K562 (cell line): ENCODE results near the gene DGCR8. TPM values are rescaled to one million over a fixed set of nuclear protein-coding genes. Genes with fewer than 3 reads are reported as not detected.

ENCODE experiments used
- BRD9 ChIP-seq: fragments of 450-650 bp; IDR thresholded peaks from 2 replicates; pipeline ENCODE4 v1.6.1; 2018; ENCODE audit warnings: low read depth; ENCODE audit not compliant: partially characterized antibody
- MGA ChIP-seq: fragments of 450-650 bp; IDR thresholded peaks from 2 replicates; pipeline ENCODE4 v1.6.1; 2016; ENCODE audit warnings: mild to moderate bottlenecking, moderate library complexity
- RBM14 ChIP-seq: fragments of 200-400 bp; formaldehyde crosslinking; IDR thresholded peaks from 2 replicates; pipeline ENCODE4 v1.6.1; 2018; ENCODE audit warnings: low read depth, mild to moderate bottlenecking, low read length, moderate library complexity, borderline replicate concordance; ENCODE audit not compliant: insufficient read depth
- TEAD1 ChIP-seq, 2 experiments: fragments of 450-650 bp in 1 of 2; sonication (generic) in 1 of 2; formaldehyde crosslinking; IDR thresholded peaks; 2 replicates each; pipeline versions ENCODE4 v1.4.0 to v1.8.0; 2020 to 2022; ENCODE audit warnings: mild to moderate bottlenecking in 2 of 2, missing genetic modification reagents in 1 of 2
- ZFP1 ChIP-seq: fragments of 450-650 bp; formaldehyde crosslinking; IDR thresholded peaks from 2 replicates; pipeline ENCODE4 v1.4.0; 2020; ENCODE audit warnings: mild to moderate bottlenecking, mixed read lengths
- ZNF398 ChIP-seq: fragments of 250-450 bp; sonication (Bioruptor Pico); IDR thresholded peaks from 2 replicates; pipeline ENCODE4 v1.8.0; 2021; ENCODE audit warnings: moderate library complexity, mild to moderate bottlenecking, inconsistent platforms
- ZNF583 ChIP-seq: fragments of 250-450 bp; sonication (Bioruptor Pico); IDR thresholded peaks from 2 replicates; pipeline ENCODE4 v1.4.0; 2020
- polyA plus RNA-seq, 8 experiments: library from polyadenylated mRNA; depleted of rRNA in 4 of 8; stranded (reverse) in 5 of 8; unstranded in 3 of 8; fragments of >200 nt; fragmentation: Nextera tagmentation in 2 of 8; fragmentation: Illumina TruSeq in 1 of 8; extraction: Ambion mirVana in 2 of 8; extraction: Trizol in 1 of 8; gene quantifications; 2 replicates each; pipeline versions ENCODE4 v1.2.1 to v1.2.3, GENCODE V29; 2011 to 2014; ENCODE audit warnings: inconsistent platforms in 1 of 8, missing spikeins in 1 of 8
- total RNA-seq, 7 experiments: library from RNA; depleted of rRNA in 6 of 7; stranded (reverse); fragments of >200 nt in 6 of 7; fragmentation: Illumina TruSeq in 2 of 7; extraction: Trizol in 2 of 7; gene quantifications; 2 replicates each; pipeline versions ENCODE4 v1.2.1 to v1.2.3, GENCODE V29; 2011 to 2021; ENCODE audit warnings: low replicate concordance in 1 of 7
- TF ChIP-seq, protein P1 (sequence below), 3 experiments: fragments of 200-800 bp in 1 of 3; fragments of 250-450 bp in 1 of 3; fragments of 450-650 bp in 1 of 3; sonication (Bioruptor Pico) in 1 of 3; sonication (Bioruptor generic) in 1 of 3; formaldehyde crosslinking in 1 of 3; IDR thresholded peaks; 2 replicates each; pipeline versions ENCODE4 v1.6.1 to v1.8.0; 2016 to 2022; ENCODE audit warnings: mild to moderate bottlenecking in 2 of 3, missing genetic modification characterization in 2 of 3, missing compliant biosample characterization in 1 of 3, moderate library complexity in 1 of 3

The DGCR8 gene
- total and polyA plus RNA-seq, 9 of the 15 experiments (the other 6 are each of a cell fraction or from before 2014, with no cell fraction given), result 5.9 to 144 (median 80.1) TPM

- TF ChIP-seq MGA (no peak), ZNF398 (CRISPR knock-in tag) (no peak), BRD9 (no peak), ZNF583 (CRISPR knock-in tag) (no peak), ZFP1 (CRISPR knock-in tag) (no peak), RBM14 (0 out of 2 replicates have a peak, but pooled peaks have one; percentile 73), TEAD1 (CRISPR knock-in tag; IDR thresholded peaks at IDR 0.05) (no peak)
- TF ChIP-seq, protein P1, sequence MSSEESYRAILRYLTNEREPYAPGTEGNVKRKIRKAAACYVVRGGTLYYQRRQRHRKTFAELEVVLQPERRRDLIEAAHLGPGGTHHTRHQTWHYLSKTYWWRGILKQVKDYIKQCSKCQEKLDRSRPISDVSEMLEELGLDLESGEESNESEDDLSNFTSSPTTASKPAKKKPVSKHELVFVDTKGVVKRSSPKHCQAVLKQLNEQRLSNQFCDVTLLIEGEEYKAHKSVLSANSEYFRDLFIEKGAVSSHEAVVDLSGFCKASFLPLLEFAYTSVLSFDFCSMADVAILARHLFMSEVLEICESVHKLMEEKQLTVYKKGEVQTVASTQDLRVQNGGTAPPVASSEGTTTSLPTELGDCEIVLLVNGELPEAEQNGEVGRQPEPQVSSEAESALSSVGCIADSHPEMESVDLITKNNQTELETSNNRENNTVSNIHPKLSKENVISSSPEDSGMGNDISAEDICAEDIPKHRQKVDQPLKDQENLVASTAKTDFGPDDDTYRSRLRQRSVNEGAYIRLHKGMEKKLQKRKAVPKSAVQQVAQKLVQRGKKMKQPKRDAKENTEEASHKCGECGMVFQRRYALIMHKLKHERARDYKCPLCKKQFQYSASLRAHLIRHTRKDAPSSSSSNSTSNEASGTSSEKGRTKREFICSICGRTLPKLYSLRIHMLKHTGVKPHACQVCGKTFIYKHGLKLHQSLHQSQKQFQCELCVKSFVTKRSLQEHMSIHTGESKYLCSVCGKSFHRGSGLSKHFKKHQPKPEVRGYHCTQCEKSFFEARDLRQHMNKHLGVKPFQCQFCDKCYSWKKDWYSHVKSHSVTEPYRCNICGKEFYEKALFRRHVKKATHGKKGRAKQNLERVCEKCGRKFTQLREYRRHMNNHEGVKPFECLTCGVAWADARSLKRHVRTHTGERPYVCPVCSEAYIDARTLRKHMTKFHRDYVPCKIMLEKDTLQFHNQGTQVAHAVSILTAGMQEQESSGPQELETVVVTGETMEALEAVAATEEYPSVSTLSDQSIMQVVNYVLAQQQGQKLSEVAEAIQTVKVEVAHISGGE (CRISPR knock-in tag; IDR thresholded peaks at IDR 0.05), result peak in 1 of 3 experiments; percentile 14; a peak in 1 of 6 replicates
Measured at GRCh38 chr22:20141186-20142077, 61.4 kb downstream of the DGCR8 start (continued).
